Forelimb muscle (tissue), 1 donor: Measurements from ENCODE around the gene HDAC8. TPM values are rescaled to one million over a fixed set of nuclear protein-coding genes. Genes with fewer than 3 reads are reported as not detected.
"Not testable (repeated sequence)": the region's sequence is repeated elsewhere in the genome, so short reads cannot be mapped to it uniquely, and the experiment has no call there.

Experiments used
- DNase-seq: peaks from one replicate; pipeline ENCODE4 v3.0.0-alpha.2; 2013; ENCODE audit warnings: low read depth
- polyA plus RNA-seq: library from polyadenylated mRNA; unstranded; fragments of 120-200 nt; gene quantifications from one replicate; pipeline ENCODE4 v1.2.1, GENCODE V29; 2013; ENCODE audit not compliant: insufficient read length

HDAC8 gene
- polyA plus RNA-seq, 1 donor: 19.2 TPM

- no peak for DNase-seq
Observed at GRCh38 chrX:72536542-72536941, 36.1 kb downstream of the HDAC8 start.

- no peak for DNase-seq
Observed at GRCh38 chrX:72532366-72532765, 40.3 kb downstream of the HDAC8 start.

- DNase-seq: no peak
Observed at GRCh38 chrX:72526534-72527508, 45.8 kb downstream of the HDAC8 start.

GRCh38 chrX:72498782-72499181 is 73.9 kb downstream of the HDAC8 start:
- no peak for DNase-seq

- peak; percentile 56 for DNase-seq
Observed at GRCh38 chrX:72495046-72495445, 77.6 kb downstream of the HDAC8 start.

GRCh38 chrX:72492499-72492898 is 80.1 kb downstream of the HDAC8 start:
- no peak for DNase-seq

- DNase-seq: not testable (repeated sequence)
Observed at GRCh38 chrX:72490221-72490620, 82.4 kb downstream of the HDAC8 start.

- no peak for DNase-seq
Observed at GRCh38 chrX:72487661-72488060, 85.0 kb downstream of the HDAC8 start.

GRCh38 chrX:72479324-72480274 is 93.0 kb downstream of the HDAC8 start:
- DNase-seq: no peak

GRCh38 chrX:72478853-72479252 is 93.8 kb downstream of the HDAC8 start:
- DNase-seq: no peak

- no peak for DNase-seq
Observed at GRCh38 chrX:72478351-72478750, 94.3 kb downstream of the HDAC8 start.

- no peak for DNase-seq
Observed at GRCh38 chrX:72477781-72478181, 94.9 kb downstream of the HDAC8 start.

- no peak for DNase-seq
Observed at GRCh38 chrX:72477376-72477775, 95.3 kb downstream of the HDAC8 start.

- DNase-seq: no peak
Observed at GRCh38 chrX:72475952-72476668, 96.5 kb downstream of the HDAC8 start.

- no peak for DNase-seq
Observed at GRCh38 chrX:72475338-72475737, 97.3 kb downstream of the HDAC8 start.

- DNase-seq: no peak
Observed at GRCh38 chrX:72470532-72471223, 102.0 kb downstream of the HDAC8 start.

GRCh38 chrX:72470117-72470516 is 102.5 kb downstream of the HDAC8 start:
- no peak for DNase-seq

- DNase-seq: no peak
Observed at GRCh38 chrX:72468607-72469006, 104.0 kb downstream of the HDAC8 start.

GRCh38 chrX:72467135-72467534 is 105.5 kb downstream of the HDAC8 start:
- DNase-seq: no peak

GRCh38 chrX:72466493-72466892 is 106.2 kb downstream of the HDAC8 start:
- DNase-seq: no peak

GRCh38 chrX:72465889-72466288 is 106.8 kb downstream of the HDAC8 start:
- no peak for DNase-seq
